Hepatocyte (in vitro differentiated cells): ENCODE results near the gene PCYT2. TPM values are rescaled to one million over a fixed set of nuclear protein-coding genes. Genes with fewer than 3 reads are reported as not detected.

Source experiments
- DNase-seq: peaks from one replicate; pipeline ENCODE4 v3.0.0-alpha.2; 2016; ENCODE audit warnings: low spot score
- H2AFZ ChIP-seq: fragments of 200-600 bp; sonication (generic); 2 replicates; pipeline ENCODE4 v1.6.0; 2016; ENCODE audit warnings: antibody characterized with exemption, mild to moderate bottlenecking
- H3K27ac ChIP-seq: fragments of 200-600 bp; sonication (generic); 2 replicates; pipeline ENCODE4 v1.5.1; 2016; ENCODE audit warnings: mild to moderate bottlenecking
- H3K27me3 ChIP-seq: fragments of 200-600 bp; sonication (generic); 2 replicates; pipeline ENCODE4 v1.6.1; 2016
- H3K36me3 ChIP-seq: fragments of 200-600 bp; sonication (generic); replicated peaks from 2 replicates; pipeline ENCODE4 v1.5.1; 2016; ENCODE audit warnings: low read depth; ENCODE audit not compliant: insufficient read depth
- H3K4me1 ChIP-seq: fragments of 200-600 bp; sonication (generic); 2 replicates; pipeline ENCODE4 v1.5.1; 2016; ENCODE audit warnings: mild to moderate bottlenecking, moderate library complexity; ENCODE audit not compliant: insufficient read depth
- H3K4me2 ChIP-seq: fragments of 200-600 bp; sonication (generic); 2 replicates; pipeline ENCODE4 v1.6.0; 2016
- H3K4me3 ChIP-seq: fragments of 200-600 bp; sonication (generic); 2 replicates; pipeline ENCODE4 v1.5.1; 2016; ENCODE audit warnings: mild to moderate bottlenecking
- H3K79me2 ChIP-seq: fragments of 200-600 bp; sonication (generic); 2 replicates; pipeline ENCODE4 v1.6.0; 2017; ENCODE audit warnings: mild to moderate bottlenecking
- H3K9me2 ChIP-seq: fragments of 200-600 bp; sonication (generic); replicated peaks from 2 replicates; pipeline ENCODE4 v1.6.0; 2017; ENCODE audit warnings: mild to moderate bottlenecking; ENCODE audit not compliant: insufficient read depth
- H3K9me3 ChIP-seq: fragments of 200-600 bp; sonication (generic); 2 replicates; pipeline ENCODE4 v1.5.1; 2016; ENCODE audit warnings: low read depth, mild to moderate bottlenecking
- H4K20me1 ChIP-seq: fragments of 200-600 bp; sonication (generic); 2 replicates; pipeline ENCODE4 v1.6.0; 2016; ENCODE audit warnings: mild to moderate bottlenecking; ENCODE audit not compliant: insufficient read depth, poor library complexity, severe bottlenecking
- CTCF ChIP-seq: fragments of 200-600 bp; sonication (generic); IDR thresholded peaks from 2 replicates; pipeline ENCODE4 v1.5.1; 2016; ENCODE audit warnings: antibody characterized with exemption, mild to moderate bottlenecking; ENCODE audit not compliant: poor library complexity
- EZH2 ChIP-seq: fragments of 200-600 bp; sonication (generic); IDR thresholded peaks from 2 replicates; pipeline ENCODE4 v1.6.1; 2016; ENCODE audit warnings: antibody characterized with exemption, mild to moderate bottlenecking, borderline replicate concordance
- EZH2phosphoT487 ChIP-seq: fragments of 200-600 bp; sonication (generic); IDR thresholded peaks from one replicate; pipeline ENCODE4 v1.6.1; 2018; ENCODE audit warnings: antibody characterized with exemption, mild to moderate bottlenecking, low read depth, moderate library complexity; ENCODE audit not compliant: unreplicated experiment, severe bottlenecking
- WGBS: methylation state at CpG from one replicate; pipeline ENCODE4 v1.1.6; 2016; ENCODE audit warnings: low lambda C conversion rate; ENCODE audit errors: missing lambda C conversion rate; 5-methylcytosine and 5-hydroxymethylcytosine counted together
- polyA plus RNA-seq: library from polyadenylated mRNA; unstranded; fragments of >200 nt; fragmentation: Nextera tagmentation; extraction: Ambion mirVana; gene quantifications from 2 replicates; pipeline ENCODE4 v1.2.1, GENCODE V29; 2016
- total RNA-seq: library from RNA; depleted of rRNA; stranded (reverse); fragments of >200 nt; gene quantifications from 2 replicates; pipeline ENCODE4 v1.2.3, GENCODE V29; 2014

The PCYT2 gene
- total and polyA plus RNA-seq, 2 experiments from 2014 or later, result 84.7 to 126 TPM

GRCh38 chr17:81900181-81900820, 10.9 kb downstream of the PCYT2 start:
- no peak overlapping the region for H2AFZ ChIP-seq
- no peak for DNase-seq
- H3K9me3 ChIP-seq, result no peaks in the 10 kb centered on the region
- no peak overlapping the region for H3K4me2 ChIP-seq
- H3K4me1 ChIP-seq, result peaks cover 11% of the 10 kb centered on the region
- H3K36me3 ChIP-seq, result no peaks in the 10 kb centered on the region
- H3K9me2 ChIP-seq, result no peaks in the 10 kb centered on the region
- H3K4me3 ChIP-seq, result no peak overlapping the region
- H3K79me2 ChIP-seq, result no peaks in the 10 kb centered on the region
- TF ChIP-seq EZH2phosphoT487, result no peak
- TF ChIP-seq EZH2, result no peak
- TF ChIP-seq CTCF, result no peak
- H3K27ac ChIP-seq, result no peak overlapping the region
- H4K20me1 ChIP-seq, result peaks cover 3% of the 10 kb centered on the region
- H3K27me3 ChIP-seq, result no peaks in the 10 kb centered on the region
- WGBS, result 86% methylated on average over 18 of the region's 18 CpGs

GRCh38 chr17:81899514-81900166, 11.6 kb downstream of the PCYT2 start:
- Histone ChIP-seq H3K4me2 (no peak overlapping the region), H3K27ac (no peak overlapping the region), H3K4me3 (no peak overlapping the region), H3K36me3 (no peaks in the 10 kb centered on the region), H4K20me1 (peaks cover 3% of the 10 kb centered on the region), H3K9me3 (no peaks in the 10 kb centered on the region), H3K27me3 (no peaks in the 10 kb centered on the region), H2AFZ (no peak overlapping the region), H3K4me1 (peaks cover 11% of the 10 kb centered on the region), H3K9me2 (no peaks in the 10 kb centered on the region), H3K79me2 (no peaks in the 10 kb centered on the region)
- TF ChIP-seq EZH2phosphoT487 (no peak), EZH2 (no peak), CTCF (no peak)
- 97% methylated on average over 22 of the region's 22 CpGs for WGBS
- no peak for DNase-seq

GRCh38 chr17:81898885-81899284, 12.3 kb downstream of the PCYT2 start:
- no peaks in the 10 kb centered on the region for H3K79me2 ChIP-seq
- 94% methylated on average over 9 of the region's 9 CpGs for WGBS
- no peak overlapping the region for H3K4me3 ChIP-seq
- no peaks in the 10 kb centered on the region for H3K9me2 ChIP-seq
- no peak for TF ChIP-seq EZH2
- no peak for TF ChIP-seq CTCF
- no peak for TF ChIP-seq EZH2phosphoT487
- H3K27me3 ChIP-seq, result no peaks in the 10 kb centered on the region
- H3K4me1 ChIP-seq, result peaks cover 11% of the 10 kb centered on the region
- no peak overlapping the region for H3K4me2 ChIP-seq
- no peaks in the 10 kb centered on the region for H3K9me3 ChIP-seq
- H3K36me3 ChIP-seq, result no peaks in the 10 kb centered on the region
- no peak overlapping the region for H2AFZ ChIP-seq
- DNase-seq, result no peak
- no peak overlapping the region for H3K27ac ChIP-seq
- H4K20me1 ChIP-seq, result peaks cover 3% of the 10 kb centered on the region
